Measurements from ENCODE around the gene RPS2. TPM values are rescaled to one million over a fixed set of nuclear protein-coding genes. Genes with fewer than 3 reads are reported as not detected.

RPS2 gene
- total RNA-seq, 4 donors from 2014 or later = 899 to 1,585 (median 1,295) TPM

DNA sequence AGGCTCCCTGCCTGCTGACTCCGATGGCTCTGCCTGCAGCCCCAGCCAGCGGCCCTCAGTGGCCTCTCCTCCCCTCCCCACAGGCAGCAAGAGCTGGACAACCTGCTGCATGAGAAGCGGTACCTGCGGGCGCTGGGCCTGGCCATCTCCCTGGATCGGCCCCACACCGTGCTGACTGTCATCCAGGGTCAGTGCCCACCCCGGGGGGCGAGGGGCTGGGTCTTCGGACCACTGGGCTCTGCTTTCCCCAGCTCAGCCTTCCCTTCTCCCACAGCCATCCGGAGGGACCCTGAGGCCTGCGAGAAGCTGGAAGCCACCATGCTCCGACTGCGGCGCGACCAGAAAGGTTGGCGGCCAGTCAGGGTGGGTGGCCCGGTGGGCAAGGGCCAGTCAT is 13.2 kb upstream of the RPS2 start:
- WGBS, 2 donors (ENCODE audit: low coverage in 1 of 2) = no CpG with 5 or more reads among the region's 18 CpGs
- no peak overlapping the region for H3K27ac ChIP-seq
- H3K27me3 ChIP-seq = peaks cover 91% of the 10 kb centered on the region
- peaks cover 0 to 56% of the 10 kb centered on the region in 2 donors for H3K36me3 ChIP-seq
- no peak overlapping the region for H3K4me3 ChIP-seq
- H3K4me1 ChIP-seq = peaks cover 0 to 39% (median 11%) of the 10 kb centered on the region in 3 donors
- TF ChIP-seq POLR2AphosphoS5 (IDR thresholded peaks at IDR 0.05) (no peak), EP300 (IDR thresholded peaks at IDR 0.05) (no peak), POLR2A (IDR thresholded peaks at IDR 0.05) (no peak)
- TF ChIP-seq, protein P1, sequence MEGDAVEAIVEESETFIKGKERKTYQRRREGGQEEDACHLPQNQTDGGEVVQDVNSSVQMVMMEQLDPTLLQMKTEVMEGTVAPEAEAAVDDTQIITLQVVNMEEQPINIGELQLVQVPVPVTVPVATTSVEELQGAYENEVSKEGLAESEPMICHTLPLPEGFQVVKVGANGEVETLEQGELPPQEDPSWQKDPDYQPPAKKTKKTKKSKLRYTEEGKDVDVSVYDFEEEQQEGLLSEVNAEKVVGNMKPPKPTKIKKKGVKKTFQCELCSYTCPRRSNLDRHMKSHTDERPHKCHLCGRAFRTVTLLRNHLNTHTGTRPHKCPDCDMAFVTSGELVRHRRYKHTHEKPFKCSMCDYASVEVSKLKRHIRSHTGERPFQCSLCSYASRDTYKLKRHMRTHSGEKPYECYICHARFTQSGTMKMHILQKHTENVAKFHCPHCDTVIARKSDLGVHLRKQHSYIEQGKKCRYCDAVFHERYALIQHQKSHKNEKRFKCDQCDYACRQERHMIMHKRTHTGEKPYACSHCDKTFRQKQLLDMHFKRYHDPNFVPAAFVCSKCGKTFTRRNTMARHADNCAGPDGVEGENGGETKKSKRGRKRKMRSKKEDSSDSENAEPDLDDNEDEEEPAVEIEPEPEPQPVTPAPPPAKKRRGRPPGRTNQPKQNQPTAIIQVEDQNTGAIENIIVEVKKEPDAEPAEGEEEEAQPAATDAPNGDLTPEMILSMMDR (IDR thresholded peaks at IDR 0.05) = no peak
- ATAC-seq = no peak
- H3K9me3 ChIP-seq = no peaks in the 10 kb centered on the region

DNA sequence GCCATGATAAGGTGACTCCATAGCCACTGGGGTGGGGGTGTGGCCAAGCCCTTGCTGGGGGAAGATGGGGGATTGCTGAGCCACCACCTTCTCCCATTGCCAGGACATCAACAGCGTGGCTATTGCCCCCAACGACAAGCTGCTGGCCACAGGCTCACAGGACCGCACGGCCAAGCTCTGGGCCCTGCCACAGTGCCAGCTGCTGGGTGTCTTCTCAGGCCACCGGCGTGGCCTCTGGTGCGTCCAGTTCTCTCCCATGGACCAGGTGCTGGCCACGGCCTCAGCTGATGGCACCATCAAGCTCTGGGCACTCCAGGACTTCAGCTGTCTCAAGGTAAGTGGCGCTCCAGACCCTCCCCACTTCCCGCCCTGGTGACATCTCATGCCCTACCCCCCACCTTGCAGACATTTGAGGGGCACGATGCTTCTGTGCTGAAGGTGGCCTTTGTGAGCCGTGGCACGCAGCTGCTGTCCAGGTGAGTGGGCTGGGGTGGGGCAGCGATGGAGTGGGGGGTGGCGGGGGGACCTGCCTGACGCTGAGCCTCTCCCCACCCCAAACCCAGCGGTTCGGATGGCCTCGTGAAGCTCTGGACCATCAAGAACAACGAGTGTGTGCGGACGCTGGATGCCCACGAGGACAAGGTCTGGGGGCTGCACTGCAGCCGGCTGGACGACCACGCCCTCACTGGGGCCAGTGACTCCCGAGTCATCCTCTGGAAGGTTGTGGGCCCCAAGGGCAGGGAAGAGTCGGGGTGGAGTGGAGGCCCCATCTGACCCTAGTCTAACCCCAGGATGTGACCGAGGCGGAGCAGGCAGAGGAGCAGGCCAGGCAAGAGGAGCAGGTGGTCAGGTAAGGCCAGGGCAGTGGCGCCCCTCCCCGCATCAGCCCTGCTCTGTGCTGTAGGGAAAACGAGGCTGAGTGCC is 12.6 kb upstream of the RPS2 start:
- Histone ChIP-seq H3K4me3 (no peak overlapping the region), H3K27me3 (peaks cover 84% of the 10 kb centered on the region), H3K9me3 (no peaks in the 10 kb centered on the region), H3K4me1 (peaks cover 0 to 44% (median 16%) of the 10 kb centered on the region in 3 donors), H3K36me3 (peaks cover 0 to 56% of the 10 kb centered on the region in 2 donors), H3K27ac (no peak overlapping the region)
- TF ChIP-seq, protein P1 (IDR thresholded peaks at IDR 0.05) = no peak
- TF ChIP-seq POLR2A (IDR thresholded peaks at IDR 0.05) = no peak
- 100% methylated on average over 3 of the region's 33 CpGs; no CpG with 5 or more reads in 1 of the 2 donors for WGBS, 2 donors (ENCODE audit: low coverage in 1 of 2)
- ATAC-seq = no peak

DNA sequence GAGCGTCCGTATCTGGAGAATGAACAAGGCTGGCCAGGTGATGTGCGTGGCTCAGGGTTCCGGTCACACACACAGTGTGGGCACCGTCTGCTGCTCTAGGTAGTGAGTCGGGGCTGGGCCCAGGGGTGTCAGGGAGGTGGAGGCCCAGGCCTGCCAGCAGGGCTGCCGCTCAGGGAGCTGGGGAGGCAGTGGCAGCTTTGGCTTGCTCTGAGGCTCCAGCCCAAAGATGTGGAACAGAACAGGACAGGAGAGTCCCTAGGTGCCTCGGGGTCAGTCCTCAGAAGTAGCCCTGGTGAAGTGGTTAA is 11.5 kb upstream of the RPS2 start:
- Histone ChIP-seq H3K9me3 (no peaks in the 10 kb centered on the region), H3K36me3 (peaks cover 0 to 56% of the 10 kb centered on the region in 2 donors), H3K27me3 (peaks cover 74% of the 10 kb centered on the region), H3K4me3 (no peak overlapping the region), H3K4me1 (peaks cover 0 to 48% (median 18%) of the 10 kb centered on the region in 3 donors), H3K27ac (no peak overlapping the region)
- TF ChIP-seq POLR2A (IDR thresholded peaks at IDR 0.05) (no peak), EP300 (IDR thresholded peaks at IDR 0.05) (no peak), POLR2AphosphoS5 (IDR thresholded peaks at IDR 0.05) (no peak)
- TF ChIP-seq, protein P1 (IDR thresholded peaks at IDR 0.05) = no peak
- no CpG with 5 or more reads among the region's 8 CpGs for WGBS, 2 donors (ENCODE audit: low coverage in 1 of 2)
- ATAC-seq = no peak

DNA sequence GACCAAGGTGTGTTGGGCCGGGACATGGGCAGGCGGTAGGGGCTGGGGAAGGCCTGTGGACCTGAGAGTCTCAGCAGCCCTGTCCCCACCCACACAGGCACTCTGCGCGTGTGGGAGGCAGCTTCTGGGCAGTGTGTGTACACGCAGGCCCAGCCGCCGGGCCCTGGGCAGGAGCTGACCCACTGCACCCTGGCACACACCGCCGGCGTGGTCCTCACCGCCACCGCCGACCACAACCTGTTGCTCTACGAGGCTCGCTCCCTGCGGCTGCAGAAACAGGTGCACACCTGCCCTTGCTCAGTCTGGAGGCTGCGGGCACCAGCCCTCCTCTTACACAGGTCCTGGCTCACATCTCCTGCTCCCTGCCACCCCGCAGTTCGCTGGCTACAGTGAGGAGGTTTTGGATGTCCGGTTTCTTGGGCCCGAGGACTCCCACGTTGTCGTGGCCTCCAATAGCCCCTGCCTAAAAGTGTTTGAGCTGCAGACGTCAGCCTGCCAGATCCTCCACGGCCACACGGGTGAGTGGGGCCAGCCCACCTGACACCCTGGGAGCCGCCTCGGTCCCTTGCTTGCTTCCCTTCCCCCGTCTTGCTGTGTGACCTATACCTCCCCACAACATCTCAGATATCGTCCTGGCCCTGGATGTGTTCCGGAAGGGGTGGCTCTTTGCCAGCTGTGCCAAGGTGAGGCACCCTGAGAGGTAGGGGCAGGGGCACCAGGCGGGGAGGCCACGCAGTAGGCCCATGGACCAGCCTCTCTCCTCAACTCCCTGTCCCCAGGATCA is 11.0 kb upstream of the RPS2 start:
- H3K27ac ChIP-seq = no peak overlapping the region
- H3K27me3 ChIP-seq = peaks cover 68% of the 10 kb centered on the region
- peaks cover 0 to 53% (median 21%) of the 10 kb centered on the region in 3 donors for H3K4me1 ChIP-seq
- no peak for ATAC-seq
- 80% methylated on average over 3 of the region's 33 CpGs; no CpG with 5 or more reads in 1 of the 2 donors for WGBS, 2 donors (ENCODE audit: low coverage in 1 of 2)
- H3K4me3 ChIP-seq = no peak overlapping the region
- no peak for TF ChIP-seq POLR2A (IDR thresholded peaks at IDR 0.05)
- peaks cover 0 to 56% of the 10 kb centered on the region in 2 donors for H3K36me3 ChIP-seq
- H3K9me3 ChIP-seq = no peaks in the 10 kb centered on the region

DNA sequence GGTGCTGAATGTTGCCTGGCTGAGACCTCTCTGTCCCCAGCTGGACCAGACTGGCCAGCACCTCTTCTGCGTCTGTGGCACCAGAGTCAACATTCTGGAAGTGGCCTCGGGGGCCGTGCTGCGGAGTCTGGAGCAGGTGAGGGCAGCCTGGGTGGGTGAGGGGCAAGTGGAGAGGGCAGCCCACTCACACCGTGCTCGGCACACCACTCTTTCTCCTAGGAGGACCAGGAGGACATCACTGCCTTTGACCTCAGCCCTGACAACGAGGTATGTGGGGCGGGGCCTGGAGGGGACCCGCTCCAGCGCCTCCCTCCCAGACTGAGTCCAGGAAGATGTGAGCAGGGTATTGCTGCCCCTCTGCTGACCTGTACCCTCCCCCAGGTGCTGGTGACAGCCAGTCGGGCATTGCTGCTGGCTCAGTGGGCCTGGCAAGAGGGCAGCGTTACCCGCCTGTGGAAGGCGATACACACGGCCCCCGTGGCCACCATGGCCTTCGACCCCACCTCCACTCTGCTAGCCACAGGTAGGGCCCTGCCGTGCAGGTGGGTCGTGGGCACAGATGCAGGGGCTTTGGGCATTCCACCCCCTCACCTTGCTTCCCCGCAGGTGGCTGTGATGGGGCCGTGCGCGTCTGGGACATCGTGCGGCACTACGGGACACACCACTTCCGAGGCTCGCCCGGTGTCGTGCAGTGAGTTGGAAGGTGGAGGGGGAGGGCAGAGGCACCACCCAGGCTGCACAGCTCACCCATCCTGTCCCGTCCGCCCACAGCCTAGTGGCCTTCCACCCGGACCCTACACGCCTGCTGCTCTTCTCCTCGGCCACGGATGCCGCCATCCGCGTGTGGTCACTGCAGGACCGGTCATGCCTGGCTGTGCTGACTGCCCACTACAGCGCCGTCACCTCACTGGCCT is 9.8 kb upstream of the RPS2 start:
- Histone ChIP-seq H3K4me1 (peaks cover 0 to 43% (median 21%) of the 10 kb centered on the region in 3 donors), H3K36me3 (peaks cover 0 to 56% of the 10 kb centered on the region in 2 donors), H3K9me3 (no peaks in the 10 kb centered on the region), H3K4me3 (no peak overlapping the region), H3K27ac (no peak overlapping the region), H3K27me3 (peaks cover 56% of the 10 kb centered on the region)
- 88% methylated on average over 5 of the region's 42 CpGs; no CpG with 5 or more reads in 1 of the 2 donors for WGBS, 2 donors (ENCODE audit: low coverage in 1 of 2)
- TF ChIP-seq POLR2A (IDR thresholded peaks at IDR 0.05) (no peak), POLR2AphosphoS5 (IDR thresholded peaks at IDR 0.05) (no peak), EP300 (IDR thresholded peaks at IDR 0.05) (no peak)
- TF ChIP-seq, protein P1 (IDR thresholded peaks at IDR 0.05) = no peak
- ATAC-seq = no peak
